Glutamatergic neuron (in vitro differentiated cells): ENCODE data around the gene PTPRH. TPM values are rescaled to one million over a fixed set of nuclear protein-coding genes. Genes with fewer than 3 reads are reported as not detected.
A peak's percentile ranks its signal among the peaks of the same experiment; 100 is the strongest.
"Not testable (repeated sequence)": the region's sequence is repeated elsewhere in the genome, so short reads cannot be mapped to it uniquely, and the experiment has no call there.

Experiments
- DNase-seq: peaks from one replicate; pipeline ENCODE4 v3.0.0; 2022
- H3K27ac Mint-ChIP-seq: one replicate; pipeline ENCODE4 v1.8.0; 2020; ENCODE audit warnings: mild to moderate bottlenecking, mixed read lengths, inconsistent platforms; ENCODE audit not compliant: unreplicated experiment
- H3K27me3 Mint-ChIP-seq: one replicate; pipeline ENCODE4 v1.8.0; 2020; ENCODE audit warnings: mild to moderate bottlenecking, moderate library complexity, mixed read lengths, inconsistent platforms; ENCODE audit not compliant: unreplicated experiment
- H3K36me3 Mint-ChIP-seq: one replicate; pipeline ENCODE4 v1.8.0; 2020; ENCODE audit warnings: mild to moderate bottlenecking, mixed read lengths, inconsistent platforms; ENCODE audit not compliant: unreplicated experiment
- H3K4me1 Mint-ChIP-seq: one replicate; pipeline ENCODE4 v1.8.0; 2020; ENCODE audit warnings: mild to moderate bottlenecking, low read depth, mixed read lengths, inconsistent platforms; ENCODE audit not compliant: unreplicated experiment
- H3K4me3 Mint-ChIP-seq: one replicate; pipeline ENCODE4 v1.8.0; 2020; ENCODE audit warnings: mild to moderate bottlenecking, mixed read lengths, inconsistent platforms; ENCODE audit not compliant: unreplicated experiment
- H3K9me3 Mint-ChIP-seq: one replicate; pipeline ENCODE4 v1.8.0; 2020; ENCODE audit warnings: mild to moderate bottlenecking, moderate library complexity, mixed read lengths, inconsistent platforms; ENCODE audit not compliant: unreplicated experiment
- CTCF ChIP-seq: fragments of 200-600 bp; sonication (generic); IDR thresholded peaks from one replicate; pipeline ENCODE4 v1.5.0; 2021; ENCODE audit not compliant: partially characterized antibody, unreplicated experiment
- total RNA-seq: library from RNA; stranded (reverse); fragmentation: NEBNext Ultra II Directional; extraction: Animal tissue kit (Norgen Biotek cat#: 25700); gene quantifications from one replicate; pipeline ENCODE4 v1.2.1, GENCODE V29; 2021; ENCODE audit not compliant: unreplicated experiment

Gene PTPRH
- total RNA-seq, 1 donor from 2014 or later = 7.4 TPM

GRCh38 chr19:55157064-55157908 is 52.0 kb downstream of the PTPRH start, which contains the start of gene TNNI3:
Gene TNNI3, minus strand, starts transcription at chr19:55157732. Its CDS starts 143 bp downstream, at chr19:55157589.
- TF ChIP-seq CTCF = no peak
- Mint-ChIP-seq H3K36me3 (no peaks in the 10 kb centered on the region), H3K27me3 (peaks cover 17% of the 10 kb centered on the region), H3K4me3 (peak within 1 kb of the TSS; percentile 71), H3K9me3 (peaks cover 9% of the 10 kb centered on the region), H3K27ac (peak within 1 kb of the TSS; percentile 38), H3K4me1 (peaks cover 1% of the 10 kb centered on the region)
- no peak for DNase-seq

GRCh38 chr19:55156202-55157063 is 52.9 kb downstream of the PTPRH start:
- Mint-ChIP-seq H3K4me3 (peak overlapping the region; percentile 71), H3K27ac (no peak overlapping the region), H3K9me3 (peaks cover 14% of the 10 kb centered on the region), H3K36me3 (no peaks in the 10 kb centered on the region), H3K27me3 (peaks cover 20% of the 10 kb centered on the region), H3K4me1 (peaks cover 2% of the 10 kb centered on the region)
- TF ChIP-seq CTCF = no peak
- peak; percentile 77 for DNase-seq

GRCh38 chr19:55155784-55156183 is 53.5 kb downstream of the PTPRH start:
- H3K4me1 Mint-ChIP-seq, H3K4me3 Mint-ChIP-seq, DNase-seq, H3K36me3 Mint-ChIP-seq, H3K27ac Mint-ChIP-seq: not testable (repeated sequence)
- peaks cover 14% of the 10 kb centered on the region for H3K9me3 Mint-ChIP-seq
- H3K27me3 Mint-ChIP-seq = peaks cover 23% of the 10 kb centered on the region

- H3K36me3 Mint-ChIP-seq = peaks cover 5% of the 10 kb centered on the region
- TF ChIP-seq CTCF = no peak
- peaks cover 26% of the 10 kb centered on the region for H3K27me3 Mint-ChIP-seq
- no peak overlapping the region for H3K4me3 Mint-ChIP-seq
- peaks cover 7% of the 10 kb centered on the region for H3K4me1 Mint-ChIP-seq
- no peak for DNase-seq
- H3K9me3 Mint-ChIP-seq = peaks cover 13% of the 10 kb centered on the region
- H3K27ac Mint-ChIP-seq = no peak overlapping the region
These were observed 55.5 kb downstream of the PTPRH start for GRCh38 chr19:55153652-55154264.

GRCh38 chr19:55152017-55152416 is 57.3 kb downstream of the PTPRH start:
- H3K9me3 Mint-ChIP-seq = peaks cover 14% of the 10 kb centered on the region
- H3K4me3 Mint-ChIP-seq = no peak overlapping the region
- no peak for DNase-seq
- peaks cover 7% of the 10 kb centered on the region for H3K4me1 Mint-ChIP-seq
- peaks cover 5% of the 10 kb centered on the region for H3K36me3 Mint-ChIP-seq
- H3K27ac Mint-ChIP-seq = no peak overlapping the region
- no peak for TF ChIP-seq CTCF
- peaks cover 21% of the 10 kb centered on the region for H3K27me3 Mint-ChIP-seq
